ENCODE data around the gene TMEM209.

Gene TMEM209

GRCh38 chr7:130137207-130137606, 68.0 kb downstream of the TMEM209 start:
- H3K36me3 ChIP-seq (ENCODE audit: insufficient read depth, low read length): peaks cover 10% of the 10 kb centered on the region; the same call in 1 of the 2 replicates
- H4K20me1 ChIP-seq (ENCODE audit: insufficient read depth, low read length, poor library complexity, severe bottlenecking): no peaks in the 10 kb centered on the region
- no peak for TF ChIP-seq EZH2phosphoT487 (IDR thresholded peaks at IDR 0.05; ENCODE audit: borderline replicate concordance)
- TF ChIP-seq, protein P1, sequence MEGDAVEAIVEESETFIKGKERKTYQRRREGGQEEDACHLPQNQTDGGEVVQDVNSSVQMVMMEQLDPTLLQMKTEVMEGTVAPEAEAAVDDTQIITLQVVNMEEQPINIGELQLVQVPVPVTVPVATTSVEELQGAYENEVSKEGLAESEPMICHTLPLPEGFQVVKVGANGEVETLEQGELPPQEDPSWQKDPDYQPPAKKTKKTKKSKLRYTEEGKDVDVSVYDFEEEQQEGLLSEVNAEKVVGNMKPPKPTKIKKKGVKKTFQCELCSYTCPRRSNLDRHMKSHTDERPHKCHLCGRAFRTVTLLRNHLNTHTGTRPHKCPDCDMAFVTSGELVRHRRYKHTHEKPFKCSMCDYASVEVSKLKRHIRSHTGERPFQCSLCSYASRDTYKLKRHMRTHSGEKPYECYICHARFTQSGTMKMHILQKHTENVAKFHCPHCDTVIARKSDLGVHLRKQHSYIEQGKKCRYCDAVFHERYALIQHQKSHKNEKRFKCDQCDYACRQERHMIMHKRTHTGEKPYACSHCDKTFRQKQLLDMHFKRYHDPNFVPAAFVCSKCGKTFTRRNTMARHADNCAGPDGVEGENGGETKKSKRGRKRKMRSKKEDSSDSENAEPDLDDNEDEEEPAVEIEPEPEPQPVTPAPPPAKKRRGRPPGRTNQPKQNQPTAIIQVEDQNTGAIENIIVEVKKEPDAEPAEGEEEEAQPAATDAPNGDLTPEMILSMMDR (conservative IDR thresholded peaks at IDR 0.05; ENCODE audit: low read length): no peak
- H2AFZ ChIP-seq (ENCODE audit: low read length): no peak overlapping the region
- no peak overlapping the region for H3K4me3 ChIP-seq (ENCODE audit: low read length, poor library complexity, severe bottlenecking)
- no peaks in the 10 kb centered on the region for H3K9me2 ChIP-seq (replicated peaks; ENCODE audit: low read depth, low read length)
- peaks cover 21% of the 10 kb centered on the region for H3K4me1 ChIP-seq (ENCODE audit: insufficient read depth, low read length, poor library complexity, severe bottlenecking)
- H3K79me2 ChIP-seq (ENCODE audit: insufficient read depth, low read length): no peaks in the 10 kb centered on the region
- no peak overlapping the region for H3K9ac ChIP-seq (ENCODE audit: low read depth, low read length, poor library complexity, severe bottlenecking)
- H3F3A ChIP-seq (ENCODE audit: low read depth): no peaks in the 10 kb centered on the region
- H3K27me3 ChIP-seq (ENCODE audit: insufficient read depth, low read length, poor library complexity, severe bottlenecking): no peaks in the 10 kb centered on the region
- H3K4me2 ChIP-seq (ENCODE audit: low read depth, low read length, poor library complexity, severe bottlenecking): no peak overlapping the region
- no peaks in the 10 kb centered on the region for H3K9me3 ChIP-seq (ENCODE audit: insufficient read depth, low read depth, low read length)

GRCh38 chr7:130136579-130137167, 68.5 kb downstream of the TMEM209 start:
- H3K27me3 ChIP-seq (ENCODE audit: insufficient read depth, low read length, poor library complexity, severe bottlenecking): no peaks in the 10 kb centered on the region
- H3K4me2 ChIP-seq (ENCODE audit: low read depth, low read length, poor library complexity, severe bottlenecking): peak overlapping the region; percentile 15
- H3K4me1 ChIP-seq (ENCODE audit: insufficient read depth, low read length, poor library complexity, severe bottlenecking): peaks cover 21% of the 10 kb centered on the region
- H3K36me3 ChIP-seq (ENCODE audit: insufficient read depth, low read length): peaks cover 11% of the 10 kb centered on the region; the same call in 1 of the 2 replicates
- TF ChIP-seq, protein P1 (conservative IDR thresholded peaks at IDR 0.05; ENCODE audit: low read length): no peak
- no peak for TF ChIP-seq EZH2phosphoT487 (IDR thresholded peaks at IDR 0.05; ENCODE audit: borderline replicate concordance)
- no peaks in the 10 kb centered on the region for H3K79me2 ChIP-seq (ENCODE audit: insufficient read depth, low read length)
- H4K20me1 ChIP-seq (ENCODE audit: insufficient read depth, low read length, poor library complexity, severe bottlenecking): no peaks in the 10 kb centered on the region
- H3K9me2 ChIP-seq (replicated peaks; ENCODE audit: low read depth, low read length): no peaks in the 10 kb centered on the region
- H3K9me3 ChIP-seq (ENCODE audit: insufficient read depth, low read depth, low read length): no peaks in the 10 kb centered on the region
- H2AFZ ChIP-seq (ENCODE audit: low read length): no peak overlapping the region
- no peaks in the 10 kb centered on the region for H3F3A ChIP-seq (ENCODE audit: low read depth)
- no peak overlapping the region for H3K9ac ChIP-seq (ENCODE audit: low read depth, low read length, poor library complexity, severe bottlenecking)
- H3K4me3 ChIP-seq (ENCODE audit: low read length, poor library complexity, severe bottlenecking): no peak overlapping the region

- H3K27me3 ChIP-seq (ENCODE audit: insufficient read depth, low read length, poor library complexity, severe bottlenecking): no peaks in the 10 kb centered on the region
Observed at GRCh38 chr7:130135208-130136205, 69.7 kb downstream of the TMEM209 start.

More at GRCh38 chr7:130135208-130136205, 69.7 kb downstream of the TMEM209 start:
- Histone ChIP-seq H3K4me2 (ENCODE audit: low read depth, low read length, poor library complexity, severe bottlenecking) (no peak overlapping the region), H3K9me3 (ENCODE audit: insufficient read depth, low read depth, low read length) (no peaks in the 10 kb centered on the region), H3F3A (ENCODE audit: low read depth) (no peaks in the 10 kb centered on the region), H2AFZ (ENCODE audit: low read length) (no peak overlapping the region), H3K4me1 (ENCODE audit: insufficient read depth, low read length, poor library complexity, severe bottlenecking) (peaks cover 21% of the 10 kb centered on the region), H3K4me3 (ENCODE audit: low read length, poor library complexity, severe bottlenecking) (no peak overlapping the region), H3K36me3 (ENCODE audit: insufficient read depth, low read length) (peaks cover 19% of the 10 kb centered on the region; the same call in 1 of the 2 replicates), H3K9ac (ENCODE audit: low read depth, low read length, poor library complexity, severe bottlenecking) (no peak overlapping the region), H3K79me2 (ENCODE audit: insufficient read depth, low read length) (no peaks in the 10 kb centered on the region), H4K20me1 (ENCODE audit: insufficient read depth, low read length, poor library complexity, severe bottlenecking) (no peaks in the 10 kb centered on the region), H3K9me2 (replicated peaks; ENCODE audit: low read depth, low read length) (no peaks in the 10 kb centered on the region)
- TF ChIP-seq, protein P1 (conservative IDR thresholded peaks at IDR 0.05; ENCODE audit: low read length): no peak
- no peak for TF ChIP-seq EZH2phosphoT487 (IDR thresholded peaks at IDR 0.05; ENCODE audit: borderline replicate concordance)
